MM.1S (cell line): ENCODE data around the gene IMPG1.

Experiments
- CTCF ChIP-seq: fragments of 300-600 bp; sonication (generic); IDR thresholded peaks from 2 replicates; pipeline ENCODE4 v1.5.1; 2016; ENCODE audit warnings: antibody characterized with exemption, low read length, mixed read lengths
- EZH2 ChIP-seq: fragments of 300-600 bp; sonication (generic); optimal IDR thresholded peaks from 2 replicates; pipeline ENCODE3; 2017; ENCODE audit warnings: low read depth, mild to moderate bottlenecking, antibody characterized with exemption, low read length, mixed read lengths
- EZH2phosphoT487 ChIP-seq: fragments of 300-600 bp; sonication (generic); IDR thresholded peaks from 2 replicates; pipeline ENCODE4 v1.6.1; 2018; ENCODE audit warnings: antibody characterized with exemption, low read length

- no peak for TF ChIP-seq CTCF
- TF ChIP-seq EZH2phosphoT487, result no peak
- no peak for TF ChIP-seq EZH2
Measured at GRCh38 chr6:75935473-75935793, 137.0 kb downstream of the IMPG1 start.
